GM12801 (cell line): ENCODE results near the gene MINDY1.

Source experiments
- CTCF ChIP-seq: IDR thresholded peaks from one replicate; pipeline ENCODE4 v1.5.1; 2011; ENCODE audit warnings: control low read depth; ENCODE audit not compliant: insufficient read length; ENCODE audit errors: extremely low read depth

Gene MINDY1

DNA sequence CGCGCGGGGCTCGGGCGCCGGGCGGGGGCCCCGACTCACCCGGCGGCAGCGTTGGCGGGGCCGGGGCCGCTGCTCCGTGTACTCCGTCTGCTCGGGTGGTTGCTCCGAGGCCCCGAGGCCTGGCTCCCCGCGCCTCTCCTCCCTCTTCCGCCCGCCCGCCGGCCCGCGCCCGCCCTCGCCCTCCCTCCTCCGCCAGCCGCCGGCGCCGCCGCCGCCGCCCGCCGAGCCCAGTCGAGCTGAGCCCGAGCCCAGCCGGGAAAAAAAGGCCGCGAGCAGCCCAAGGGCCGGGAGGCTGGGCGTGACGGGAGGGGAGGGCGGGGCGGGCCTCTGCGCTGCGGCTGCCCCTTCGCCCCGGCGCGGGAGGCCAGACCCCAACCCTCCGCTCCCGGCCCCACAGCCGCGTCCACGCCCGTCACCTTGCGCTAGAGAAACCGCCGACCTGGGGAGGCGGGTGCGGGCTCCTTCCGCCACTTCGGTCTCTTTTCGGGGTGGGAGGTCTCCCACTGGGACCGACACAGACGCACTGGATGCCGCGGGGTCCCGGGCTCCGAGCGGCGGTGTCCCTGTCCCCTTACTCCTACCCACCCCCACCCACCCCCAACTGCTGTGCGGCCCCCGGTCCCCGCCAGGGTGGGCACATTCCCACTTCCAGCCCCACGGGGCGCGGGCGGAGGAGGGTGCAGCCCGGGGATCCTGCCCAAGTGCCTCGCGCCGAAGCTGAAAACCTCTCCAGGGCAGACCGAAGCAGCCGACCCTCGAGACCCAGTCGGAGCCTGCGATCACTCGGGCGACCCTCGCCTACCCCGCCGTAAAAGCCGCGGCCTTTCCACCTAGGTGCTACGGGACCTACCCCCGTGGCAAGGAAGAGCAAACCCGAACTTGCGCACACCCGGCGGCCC lies 31.9 kb downstream of the MINDY1 start, which contains the start of gene CERS2:
CERS2 (minus strand) TSS at position 256 of the 899 bp plus-strand sequence. CDS start 5,745 bp downstream, outside the sequence.
- TF ChIP-seq CTCF, result no peak

- no peak for TF ChIP-seq CTCF
Observed at GRCh38 chr1:150973836-150974579, 32.7 kb downstream of the MINDY1 start.

GRCh38 chr1:150973258-150973835 lies 33.4 kb downstream of the MINDY1 start:
- no peak for TF ChIP-seq CTCF

DNA sequence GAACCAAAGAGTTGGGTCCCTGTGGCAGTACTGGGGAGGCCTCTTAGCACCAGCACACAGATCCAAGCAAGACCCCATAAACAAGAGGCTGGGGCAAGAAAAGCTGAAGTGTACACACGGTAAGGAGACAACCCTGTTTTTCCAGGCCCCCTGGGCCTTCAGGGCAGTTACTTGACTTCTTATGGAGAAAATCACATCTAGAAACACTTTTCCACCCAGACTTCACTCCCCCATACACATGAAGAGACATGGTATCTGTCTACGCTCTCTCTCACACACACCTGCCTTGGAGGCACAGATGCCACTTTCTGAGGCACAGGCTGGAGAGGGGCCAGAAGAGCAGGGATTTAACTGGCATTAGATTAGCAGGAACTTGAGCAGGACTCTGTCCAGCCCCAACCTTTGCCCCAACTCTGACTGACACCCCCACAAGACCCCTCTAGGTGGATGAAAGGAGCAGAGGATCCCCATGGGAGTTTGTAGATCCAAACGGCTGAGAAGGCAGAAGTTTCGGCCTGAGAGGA lies 34.2 kb downstream of the MINDY1 start:
- no peak for TF ChIP-seq CTCF

- TF ChIP-seq CTCF, result no peak
Observed at GRCh38 chr1:150971583-150972416, 34.9 kb downstream of the MINDY1 start.

DNA sequence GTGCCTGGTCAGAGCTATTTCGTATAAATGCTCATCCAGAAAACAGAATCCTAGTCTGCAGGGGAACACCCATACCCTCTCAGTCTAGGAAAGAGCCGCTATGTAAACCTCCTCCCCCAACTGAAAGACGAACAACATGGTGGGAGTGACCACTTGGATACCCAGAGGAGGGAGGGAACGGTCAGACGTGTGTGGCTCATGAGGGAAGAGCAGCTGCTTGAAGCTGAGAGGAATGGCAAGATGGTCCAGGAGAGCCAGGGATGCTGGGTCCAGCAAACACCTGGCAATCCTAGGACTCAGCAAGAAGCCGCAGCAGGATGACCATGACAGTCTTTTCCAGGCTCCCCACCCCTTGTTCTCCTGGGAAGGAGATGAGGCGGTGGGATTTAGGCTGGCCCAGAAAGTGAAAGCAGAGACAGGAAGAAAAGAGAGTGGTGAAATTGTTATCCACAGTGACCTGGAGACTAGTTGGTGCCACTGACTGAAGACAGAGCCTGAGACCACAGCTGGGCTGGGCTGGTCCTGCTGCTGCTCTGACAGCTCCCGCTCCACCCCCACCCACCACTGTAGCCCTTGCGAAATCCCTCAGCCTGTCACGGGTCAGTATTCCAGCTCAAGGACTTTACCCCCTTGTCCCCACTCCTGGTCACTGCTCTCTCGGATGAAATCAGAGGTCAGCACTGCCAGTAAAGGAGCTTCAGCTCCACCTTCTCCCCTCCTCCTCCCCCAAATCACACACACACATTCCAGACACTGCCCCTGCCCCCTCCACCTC lies 35.7 kb downstream of the MINDY1 start:
- no peak for TF ChIP-seq CTCF
